PC-3 (cell line): ENCODE measurements around the gene EIF1.

Source experiments
- CTCF ChIP-seq: fragments of 300-600 bp; sonication (generic); conservative IDR thresholded peaks from 2 replicates; pipeline ENCODE4 v1.5.1; 2017; ENCODE audit warnings: antibody characterized with exemption, low read depth, mild to moderate bottlenecking, low read length
- EZH2 ChIP-seq: fragments of 300-600 bp; sonication (generic); IDR thresholded peaks from one replicate; pipeline ENCODE4 v1.6.1; 2017; ENCODE audit warnings: antibody characterized with exemption, mild to moderate bottlenecking, low read length; ENCODE audit not compliant: unreplicated experiment
- EZH2phosphoT487 ChIP-seq: fragments of 300-600 bp; sonication (generic); IDR thresholded peaks from 2 replicates; pipeline ENCODE4 v1.6.1; 2018; ENCODE audit warnings: mild to moderate bottlenecking, antibody characterized with exemption, low read length, borderline replicate concordance

- no peak; the same call in 1 of the 2 replicates for TF ChIP-seq CTCF
- no peak for TF ChIP-seq EZH2phosphoT487
- TF ChIP-seq EZH2, result no peak
These were observed 21.2 kb upstream of the EIF1 start for GRCh38 chr17:41667280-41668041.
